ENCODE measurements around the gene JAG2. TPM values are rescaled to one million over a fixed set of nuclear protein-coding genes. Genes with fewer than 3 reads are reported as not detected.

JAG2 gene
- total and polyA plus RNA-seq, 2 of the 4 experiments (the other 2 are of a cell fraction): 0.18 to 0.58 TPM

DNA sequence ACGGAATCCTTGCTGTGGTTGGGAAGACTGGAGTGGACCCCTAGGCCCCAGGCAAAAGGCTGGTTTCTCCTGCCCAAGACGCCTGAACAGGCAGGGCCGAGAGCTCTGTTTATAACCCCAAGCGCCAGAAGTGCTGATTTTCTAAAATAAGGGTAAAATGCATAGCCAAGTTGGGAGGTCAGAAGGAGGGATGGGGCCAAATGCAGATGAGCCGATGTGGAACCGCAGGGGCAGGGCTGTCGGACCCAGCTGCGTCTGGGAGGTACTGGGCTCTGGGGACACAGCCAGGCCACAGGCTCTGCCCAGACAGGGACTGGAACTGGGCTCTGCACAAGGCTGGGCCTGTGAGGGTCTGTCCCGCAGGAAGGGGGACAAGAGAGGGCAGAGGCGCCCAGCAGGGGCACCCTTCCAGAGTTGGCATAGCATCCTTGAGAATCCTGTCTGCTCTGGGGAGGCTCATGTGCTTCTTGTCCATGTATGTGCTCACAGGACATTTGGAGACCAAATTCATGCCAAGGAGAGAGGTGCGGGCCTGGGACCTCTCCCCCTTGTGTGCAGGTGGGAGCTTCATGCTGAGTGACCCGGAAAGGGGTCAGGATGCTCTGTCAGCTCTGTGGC is 49.1 kb downstream of the JAG2 start:
- no peak overlapping the region for H3K18ac ChIP-seq (ENCODE audit: low read depth, low read length)
- no peaks in the 10 kb centered on the region for H3K79me1 ChIP-seq (ENCODE audit: low read depth in 1 of 2, low read length in 2 of 2)
- no peak overlapping the region for H2BK15ac ChIP-seq (ENCODE audit: low read depth, low read length)
- dilution Hi-C loops (cut with HindIII; ENCODE audit: low sequenced_read_pairs, unreplicated experiment): no loop called here
- H3K9ac ChIP-seq (ENCODE audit: low read depth, low read length): no peak overlapping the region
- no peak overlapping the region for H3K27ac ChIP-seq (ENCODE audit: insufficient read depth, low read length)
- H2BK120ac ChIP-seq (ENCODE audit: low read depth, low read length): no peak overlapping the region
- H3K23ac ChIP-seq (ENCODE audit: low read depth, low read length): no peak overlapping the region
- H2AFZ ChIP-seq (replicated peaks; ENCODE audit: low read length, poor library complexity): no peak overlapping the region
- H3K9me1 ChIP-seq (ENCODE audit: insufficient read depth, low read length): no peaks in the 10 kb centered on the region; the same call in 1 of the 2 replicates
- ChIA-PET POLR2A (ENCODE audit: unreplicated experiment) (no interaction called here), CTCF (no interaction called here)
- in situ Hi-C loops (cut with MboI; ENCODE audit: low sequenced_read_pairs): no loop called here
- H4K91ac ChIP-seq (ENCODE audit: insufficient read depth, low read depth, low read length): no peak overlapping the region
- H3K14ac ChIP-seq (replicated peaks; ENCODE audit: low read depth, low read length): no peak overlapping the region
- TF ChIP-seq, protein P1, sequence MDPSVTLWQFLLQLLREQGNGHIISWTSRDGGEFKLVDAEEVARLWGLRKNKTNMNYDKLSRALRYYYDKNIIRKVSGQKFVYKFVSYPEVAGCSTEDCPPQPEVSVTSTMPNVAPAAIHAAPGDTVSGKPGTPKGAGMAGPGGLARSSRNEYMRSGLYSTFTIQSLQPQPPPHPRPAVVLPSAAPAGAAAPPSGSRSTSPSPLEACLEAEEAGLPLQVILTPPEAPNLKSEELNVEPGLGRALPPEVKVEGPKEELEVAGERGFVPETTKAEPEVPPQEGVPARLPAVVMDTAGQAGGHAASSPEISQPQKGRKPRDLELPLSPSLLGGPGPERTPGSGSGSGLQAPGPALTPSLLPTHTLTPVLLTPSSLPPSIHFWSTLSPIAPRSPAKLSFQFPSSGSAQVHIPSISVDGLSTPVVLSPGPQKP (IDR thresholded peaks at IDR 0.05; ENCODE audit: borderline replicate concordance, low read depth, low read length): no peak
- TF ChIP-seq, protein P2, sequence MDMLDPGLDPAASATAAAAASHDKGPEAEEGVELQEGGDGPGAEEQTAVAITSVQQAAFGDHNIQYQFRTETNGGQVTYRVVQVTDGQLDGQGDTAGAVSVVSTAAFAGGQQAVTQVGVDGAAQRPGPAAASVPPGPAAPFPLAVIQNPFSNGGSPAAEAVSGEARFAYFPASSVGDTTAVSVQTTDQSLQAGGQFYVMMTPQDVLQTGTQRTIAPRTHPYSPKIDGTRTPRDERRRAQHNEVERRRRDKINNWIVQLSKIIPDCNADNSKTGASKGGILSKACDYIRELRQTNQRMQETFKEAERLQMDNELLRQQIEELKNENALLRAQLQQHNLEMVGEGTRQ (IDR thresholded peaks at IDR 0.05; ENCODE audit: low read depth, low read length): no peak
- no peak for TF ChIP-seq MXI1 (IDR thresholded peaks at IDR 0.05; ENCODE audit: borderline replicate concordance, low read depth, low read length)
- no peak for TF ChIP-seq MAFK (IDR thresholded peaks at IDR 0.05; ENCODE audit: low read depth, low read length)
- no peak for TF ChIP-seq RFX5 (IDR thresholded peaks at IDR 0.05; ENCODE audit: low read depth, low read length)
- no peak for TF ChIP-seq CEBPB (IDR thresholded peaks at IDR 0.05; ENCODE audit: low read depth, low read length)
- TF ChIP-seq, protein P3, sequence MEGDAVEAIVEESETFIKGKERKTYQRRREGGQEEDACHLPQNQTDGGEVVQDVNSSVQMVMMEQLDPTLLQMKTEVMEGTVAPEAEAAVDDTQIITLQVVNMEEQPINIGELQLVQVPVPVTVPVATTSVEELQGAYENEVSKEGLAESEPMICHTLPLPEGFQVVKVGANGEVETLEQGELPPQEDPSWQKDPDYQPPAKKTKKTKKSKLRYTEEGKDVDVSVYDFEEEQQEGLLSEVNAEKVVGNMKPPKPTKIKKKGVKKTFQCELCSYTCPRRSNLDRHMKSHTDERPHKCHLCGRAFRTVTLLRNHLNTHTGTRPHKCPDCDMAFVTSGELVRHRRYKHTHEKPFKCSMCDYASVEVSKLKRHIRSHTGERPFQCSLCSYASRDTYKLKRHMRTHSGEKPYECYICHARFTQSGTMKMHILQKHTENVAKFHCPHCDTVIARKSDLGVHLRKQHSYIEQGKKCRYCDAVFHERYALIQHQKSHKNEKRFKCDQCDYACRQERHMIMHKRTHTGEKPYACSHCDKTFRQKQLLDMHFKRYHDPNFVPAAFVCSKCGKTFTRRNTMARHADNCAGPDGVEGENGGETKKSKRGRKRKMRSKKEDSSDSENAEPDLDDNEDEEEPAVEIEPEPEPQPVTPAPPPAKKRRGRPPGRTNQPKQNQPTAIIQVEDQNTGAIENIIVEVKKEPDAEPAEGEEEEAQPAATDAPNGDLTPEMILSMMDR (conservative IDR thresholded peaks at IDR 0.05; ENCODE audit: low read depth, low read length): no peak
- TF ChIP-seq CHD1 (IDR thresholded peaks at IDR 0.05; ENCODE audit: low read depth, low read length): no peak
- TF ChIP-seq RCOR1 (IDR thresholded peaks at IDR 0.05; ENCODE audit: insufficient replicate concordance, low read length): no peak
- no peak overlapping the region for H3K4me3 ChIP-seq (ENCODE audit: insufficient read depth, low read depth, low read length)
- no peak overlapping the region for H2BK20ac ChIP-seq (ENCODE audit: low read depth, low read length)
- H2AK5ac ChIP-seq (ENCODE audit: low read depth, low read length): no peak overlapping the region
- BruUV-seq (replicated peaks): no TSS peak
- no peak overlapping the region for H4K8ac ChIP-seq (ENCODE audit: low read depth in 2 of 2, low read length in 2 of 2)
- peak overlapping the region; percentile 24 for H2AK9ac ChIP-seq (replicated peaks; ENCODE audit: low read depth, low read length, poor library complexity)
- H3K27me3 ChIP-seq (ENCODE audit: control insufficient read depth, insufficient read depth, low read length): peaks cover 60% of the 10 kb centered on the region
- no peaks in the 10 kb centered on the region for H3K4me1 ChIP-seq (ENCODE audit: control insufficient read depth, insufficient read depth, low read length)
- H4K5ac ChIP-seq (ENCODE audit: low read depth, low read length): no peak overlapping the region
- ATAC-seq (ENCODE audit: low read depth) (no peak), DNase-seq (no peak)
- H3K4me2 ChIP-seq (ENCODE audit: low read depth, low read length): no peak overlapping the region
- no peak overlapping the region for H3K56ac ChIP-seq (ENCODE audit: extremely low read depth, insufficient read depth, low read length)
- no peak overlapping the region for H2BK5ac ChIP-seq (ENCODE audit: low read depth, low read length, poor library complexity, severe bottlenecking)
- H3K36me3 ChIP-seq (ENCODE audit: control insufficient read depth, insufficient read depth, low read length): no peaks in the 10 kb centered on the region
- 79% methylated on average over 10 of the region's 12 CpGs; no CpG with 5 or more reads in 1 of the 2 experiments for WGBS, 2 experiments (ENCODE audit: extremely low coverage in 2 of 2, insufficient read length in 1 of 2)
- peaks cover 14% of the 10 kb centered on the region for H3K9me3 ChIP-seq (ENCODE audit: control insufficient read depth, insufficient read depth, low read length)
- no peak overlapping the region for H3K4ac ChIP-seq (ENCODE audit: low read depth, low read length)
- intact Hi-C loops (cut with micrococcal nuclease): no loop called here
- no peaks in the 10 kb centered on the region for H4K20me1 ChIP-seq (ENCODE audit: insufficient read depth, low read length)

Measured in IMR-90 (cell line).